CD4-positive, alpha-beta T cell treated with Interleukin-6 for 4 hours (primary cell): Measurements from ENCODE around the gene TAF11L8.
"Not testable (repeated sequence)": the region's sequence is repeated elsewhere in the genome, so short reads cannot be mapped to it uniquely, and the experiment has no call there.

Experiments
- DNase-seq: peaks from one replicate; pipeline ENCODE4 v3.0.0-alpha.2; 2020; ENCODE audit warnings: mixed read lengths

Gene TAF11L8

GRCh38 chr5:17590860-17591259 lies at the start of gene TAF11L8:
Gene TAF11L8, minus strand, starts transcription at chr5:17590960.
- not testable (repeated sequence) for DNase-seq

GRCh38 chr5:17634160-17634559 lies 43.4 kb upstream of the TAF11L8 start, which contains the start of gene TAF11L14:
Gene TAF11L14, plus strand, starts transcription at chr5:17634460.
- DNase-seq, result no peak

- DNase-seq, result not testable (repeated sequence)
Measured at GRCh38 chr5:17631788-17632187, 41.0 kb upstream of the TAF11L8 start, which contains the start of gene TAF11L13. Gene TAF11L13, plus strand, starts transcription at chr5:17632088.

GRCh38 chr5:17625686-17626085 lies 34.9 kb upstream of the TAF11L8 start:
- no peak for DNase-seq

GRCh38 chr5:17620627-17621026 lies 29.9 kb upstream of the TAF11L8 start:
- DNase-seq, result no peak

GRCh38 chr5:17619354-17619753 lies 28.6 kb upstream of the TAF11L8 start:
- no peak for DNase-seq

- no peak for DNase-seq
Measured at GRCh38 chr5:17614872-17615605, 24.3 kb upstream of the TAF11L8 start.

GRCh38 chr5:17610092-17610491 lies 19.3 kb upstream of the TAF11L8 start, which contains the start of gene TAF11L12:
Gene TAF11L12, plus strand, starts transcription at chr5:17610392.
- DNase-seq, result not testable (repeated sequence)

- DNase-seq, result not testable (repeated sequence)
Measured at GRCh38 chr5:17607461-17607860, 16.7 kb upstream of the TAF11L8 start.

- no peak for DNase-seq
Measured at GRCh38 chr5:17604951-17605350, 14.2 kb upstream of the TAF11L8 start.

GRCh38 chr5:17603880-17604279 lies 13.1 kb upstream of the TAF11L8 start, which contains the start of gene TAF11L11:
Gene TAF11L11, plus strand, starts transcription at chr5:17604183.
- not testable (repeated sequence) for DNase-seq

GRCh38 chr5:17597728-17598127 lies 7.0 kb upstream of the TAF11L8 start, which contains the start of gene TAF11L10:
Gene TAF11L10, minus strand, starts transcription at chr5:17597828.
- not testable (repeated sequence) for DNase-seq

- not testable (repeated sequence) for DNase-seq
Measured at GRCh38 chr5:17594255-17594654, 3.5 kb upstream of the TAF11L8 start, which contains the start of gene TAF11L9. Gene TAF11L9, minus strand, starts transcription at chr5:17594394.

GRCh38 chr5:17585658-17586057 lies 5.1 kb downstream of the TAF11L8 start, which contains the start of gene TAF11L7:
Gene TAF11L7, minus strand, starts transcription at chr5:17585758.
- DNase-seq, result not testable (repeated sequence)
